HCT116 (cell line): ENCODE results near the gene CYP51A1. TPM values are rescaled to one million over a fixed set of nuclear protein-coding genes. Genes with fewer than 3 reads are reported as not detected.

Experiments
- ATAC-seq: fragments of 200-7000 bp; cut with Tn5 transposase; 2 replicates; pipeline ENCODE4 v1.9.1; 2020; ENCODE audit warnings: mild to moderate bottlenecking, moderate library complexity
- BruUV-seq: library from RNA; stranded (reverse); fragments of 400-500 nt; replicated peaks from 2 replicates; lab custom pipeline; 2021; lab: Mats Ljungman, UMichigan
- CTCF ChIA-PET: fragments of 300-600 bp; sonication (Branson Sonifier 250); formaldehyde crosslinking; loops from one replicate; lab custom pipeline; 2021; ENCODE audit warnings: antibody characterized with exemption; lab: Charles Lee
- POLR2A ChIA-PET: fragments of 300-600, 350-600 bp; sonication (Branson Sonifier 250); formaldehyde crosslinking; loops from one replicate; lab custom pipeline; 2021; ENCODE audit warnings: antibody characterized with exemption; lab: Charles Lee
- RAD21 ChIA-PET, 2 experiments: fragments of 300-600 bp; sonication (Branson Sonifier 250); formaldehyde crosslinking; loops; one replicate each; lab custom pipeline; 2023; ENCODE audit warnings: low total read pairs in 2 of 2; ENCODE audit not compliant: uncharacterized antibody in 2 of 2, unreplicated experiment in 2 of 2, low non-redundant PET in 1 of 2; lab: Charles Lee
- DNase-seq: peaks from one replicate; pipeline ENCODE4 v3.0.0-alpha.2; 2010; ENCODE audit warnings: low read depth, low spot score
- H2AFZ ChIP-seq: fragments of 200-600 bp; shearing (Covaris generic), sonication (generic); 2 replicates; pipeline ENCODE4 v1.6.1; 2017; ENCODE audit warnings: low read depth, mixed run types, mixed read lengths, antibody characterized with exemption, low read length; ENCODE audit not compliant: poor library complexity, severe bottlenecking
- H3K27ac ChIP-seq: 2 replicates; pipeline ENCODE4 v1.5.1; 2012; ENCODE audit warnings: low read depth, low read length
- H3K27me3 ChIP-seq: fragments of 200-600 bp; sonication (generic); 2 replicates; pipeline ENCODE4 v1.6.1; 2016; ENCODE audit warnings: mixed run types, low read length, mixed read lengths; ENCODE audit not compliant: insufficient read depth
- H3K36me3 ChIP-seq, 2 experiments: fragments of 200-500 bp in 1 of 2; fragments of 200-600 bp in 1 of 2; sonication (Bioruptor generic) in 1 of 2; sonication (generic) in 1 of 2; 2 replicates each; pipeline versions ENCODE4 v1.5.1 to v1.6.1; 2014 to 2016; ENCODE audit warnings: low read length in 2 of 2, inconsistent platforms in 1 of 2, mixed read lengths in 1 of 2, mixed run types in 1 of 2; ENCODE audit not compliant: insufficient read depth in 2 of 2, control insufficient read depth in 1 of 2
- H3K4me1 ChIP-seq, 2 experiments: fragments of 200-600 bp in 1 of 2; sonication (generic) in 1 of 2; 2 replicates each; pipeline versions ENCODE4 v1.5.1 to v1.6.1; 2012 to 2017; ENCODE audit warnings: low read length in 2 of 2, inconsistent platforms in 1 of 2, mild to moderate bottlenecking in 1 of 2, mixed read lengths in 1 of 2, mixed run types in 1 of 2, moderate library complexity in 1 of 2; ENCODE audit not compliant: insufficient read depth in 2 of 2, control insufficient read depth in 1 of 2
- H3K4me2 ChIP-seq: fragments of 200-600 bp; sonication (generic); 2 replicates; pipeline ENCODE4 v1.6.1; 2017; ENCODE audit warnings: mixed run types, low read length, mixed read lengths
- H3K4me3 ChIP-seq, 2 experiments: fragments of 200-600 bp in 1 of 2; sonication (generic) in 1 of 2; replicated peaks in 1 of 2; 2 replicates each; pipeline ENCODE4 v1.5.1; 2011 to 2016; ENCODE audit warnings: low read length in 2 of 2, control low read depth in 1 of 2, low read depth in 1 of 2, mild to moderate bottlenecking in 1 of 2, mixed read lengths in 1 of 2, mixed run types in 1 of 2
- H3K79me2 ChIP-seq: fragments of 200-600 bp; sonication (generic); 2 replicates; pipeline ENCODE4 v1.6.1; 2017; ENCODE audit warnings: mild to moderate bottlenecking, mixed run types, low read length, moderate library complexity, mixed read lengths; ENCODE audit not compliant: insufficient read depth
- H3K9ac ChIP-seq: fragments of 200-600 bp; sonication (generic); 2 replicates; pipeline ENCODE4 v1.6.1; 2016; ENCODE audit warnings: low read length, mixed read lengths
- H3K9me2 ChIP-seq: fragments of 200-600 bp; sonication (generic), shearing (Covaris generic); 2 replicates; pipeline ENCODE4 v1.6.1; 2017; ENCODE audit warnings: mixed run types, mild to moderate bottlenecking, moderate library complexity; ENCODE audit not compliant: insufficient read depth
- H3K9me3 ChIP-seq, 2 experiments: fragments of 200-500 bp in 1 of 2; fragments of 200-600 bp in 1 of 2; sonication (Bioruptor generic) in 1 of 2; sonication (generic) in 1 of 2; 2 replicates each; pipeline ENCODE4 v1.6.1; 2014 to 2017; ENCODE audit warnings: low read length in 2 of 2, mixed read lengths in 2 of 2, inconsistent platforms in 1 of 2, low read depth in 1 of 2, mild to moderate bottlenecking in 1 of 2, mixed run types in 1 of 2, moderate library complexity in 1 of 2; ENCODE audit not compliant: control insufficient read depth in 1 of 2, insufficient read depth in 1 of 2
- H4K20me1 ChIP-seq: fragments of 200-600 bp; sonication (generic), shearing (Covaris generic); 2 replicates; pipeline ENCODE4 v1.6.1; 2017; ENCODE audit warnings: mixed run types, mild to moderate bottlenecking, moderate library complexity; ENCODE audit not compliant: insufficient read depth
- ATF3 ChIP-seq: IDR thresholded peaks from 2 replicates; pipeline ENCODE4 v1.6.1; 2012
- CBX3 ChIP-seq: IDR thresholded peaks from 2 replicates; pipeline ENCODE4 v1.6.1; 2012; ENCODE audit warnings: low read depth
- CEBPB ChIP-seq: IDR thresholded peaks from 2 replicates; pipeline ENCODE4 v1.6.1; 2012; ENCODE audit warnings: low read depth
- CTCF ChIP-seq, 3 experiments: fragments of 200-600 bp in 1 of 3; sonication (generic) in 1 of 3; IDR thresholded peaks in 2 of 3; conservative IDR thresholded peaks in 1 of 3; 2 replicates each; pipeline ENCODE4 v1.5.1; 2012 to 2017; ENCODE audit warnings: low read depth in 2 of 3, low read length in 2 of 3, antibody characterized with exemption in 1 of 3, borderline replicate concordance in 1 of 3, control low read depth in 1 of 3, mild to moderate bottlenecking in 1 of 3, mixed read lengths in 1 of 3, mixed run types in 1 of 3, moderate library complexity in 1 of 3; ENCODE audit not compliant: insufficient read depth in 1 of 3
- EGR1 ChIP-seq: IDR thresholded peaks from 2 replicates; pipeline ENCODE4 v1.6.1; 2012; ENCODE audit warnings: low read depth
- FOSL1 ChIP-seq: IDR thresholded peaks from 2 replicates; pipeline ENCODE4 v1.6.1; 2012; ENCODE audit warnings: low read depth
- JUND ChIP-seq: IDR thresholded peaks from 2 replicates; pipeline ENCODE4 v1.6.1; 2012
- MAX ChIP-seq: IDR thresholded peaks from 2 replicates; pipeline ENCODE4 v1.6.1; 2012
- POLR2A ChIP-seq: IDR thresholded peaks from 2 replicates; pipeline ENCODE4 v1.7.0; 2011; ENCODE audit warnings: borderline replicate concordance; ENCODE audit not compliant: insufficient read depth, insufficient read length; ENCODE audit errors: extremely low read depth
- POLR2AphosphoS5 ChIP-seq: IDR thresholded peaks from 2 replicates; pipeline ENCODE4 v1.6.1; 2011; ENCODE audit warnings: mild to moderate bottlenecking, low read depth, low read length, moderate library complexity
- RAD21 ChIP-seq: IDR thresholded peaks from 2 replicates; pipeline ENCODE4 v1.6.1; 2012; ENCODE audit warnings: low read depth, mild to moderate bottlenecking
- SIN3A ChIP-seq: IDR thresholded peaks from 2 replicates; pipeline ENCODE4 v1.6.1; 2012; ENCODE audit warnings: low read depth
- SP1 ChIP-seq: IDR thresholded peaks from 2 replicates; pipeline ENCODE4 v1.6.1; 2012; ENCODE audit warnings: low read depth
- SRF ChIP-seq: IDR thresholded peaks from 2 replicates; pipeline ENCODE4 v1.6.1; 2012; ENCODE audit warnings: low read depth
- YY1 ChIP-seq: IDR thresholded peaks from 2 replicates; pipeline ENCODE4 v1.6.1; 2011; ENCODE audit warnings: low read length, low read depth, moderate library complexity, mild to moderate bottlenecking; ENCODE audit not compliant: insufficient replicate concordance; ENCODE audit errors: extremely low read depth
- ZFX ChIP-seq: fragments of 450-650 bp; IDR thresholded peaks from 2 replicates; pipeline ENCODE4 v1.6.1; 2017
- intact Hi-C: fragments of 100-400 bp; cut with micrococcal nuclease; formaldehyde crosslinking; loops from 2 replicates; pipeline ENCODE4 v1.10.0; 2022
- total RNA-seq: library from RNA; stranded (reverse); gene quantifications from one replicate; pipeline ENCODE4 v1.2.1, GENCODE V29; 2021; ENCODE audit not compliant: unreplicated experiment
- TF ChIP-seq, protein P1 (sequence below): IDR thresholded peaks from 2 replicates; pipeline ENCODE4 v1.6.1; 2011; ENCODE audit warnings: mild to moderate bottlenecking, low read length, moderate library complexity; ENCODE audit not compliant: insufficient replicate concordance; ENCODE audit errors: extremely low read depth
- TF ChIP-seq, protein P2 (sequence below): IDR thresholded peaks from 2 replicates; pipeline ENCODE4 v1.6.1; 2012; ENCODE audit warnings: low read depth

CYP51A1 gene
- total RNA-seq, 1 experiment from 2014 or later, result 85.7 TPM

- Histone ChIP-seq H3K27me3 (no peaks in the 10 kb centered on the region), H3K9ac (no peak overlapping the region), H3K4me1 (no peaks in the 10 kb centered on the region), H3K9me3 (no peaks in the 10 kb centered on the region), H3K36me3 (peaks cover 9 to 24% of the 10 kb centered on the region in 2 experiments; a peak in 2 of 4 replicates), H2AFZ (no peak overlapping the region), H4K20me1 (peaks cover 8% of the 10 kb centered on the region), H3K27ac (no peak overlapping the region), H3K9me2 (no peaks in the 10 kb centered on the region), H3K4me2 (no peak overlapping the region), H3K79me2 (peaks cover 49% of the 10 kb centered on the region)
- no peak for ATAC-seq
- ChIA-PET CTCF (no interaction called here), RAD21 (no interaction called here), POLR2A (no interaction called here)
- intact Hi-C loops, result no loop called here
- no TSS peak for BruUV-seq
- DNase-seq, result no peak
- no peak for TF ChIP-seq ATF3
- no peak for TF ChIP-seq CTCF (IDR thresholded peaks at IDR 0.05 in 2 of 3, conservative IDR thresholded peaks at IDR 0.05 in 1 of 3; ENCODE audit: borderline replicate concordance in 1 of 3, insufficient read depth in 1 of 3, low read depth in 2 of 3, low read length in 2 of 3)
- TF ChIP-seq SRF, result no peak
- no peak for TF ChIP-seq SIN3A
- TF ChIP-seq, protein P1, sequence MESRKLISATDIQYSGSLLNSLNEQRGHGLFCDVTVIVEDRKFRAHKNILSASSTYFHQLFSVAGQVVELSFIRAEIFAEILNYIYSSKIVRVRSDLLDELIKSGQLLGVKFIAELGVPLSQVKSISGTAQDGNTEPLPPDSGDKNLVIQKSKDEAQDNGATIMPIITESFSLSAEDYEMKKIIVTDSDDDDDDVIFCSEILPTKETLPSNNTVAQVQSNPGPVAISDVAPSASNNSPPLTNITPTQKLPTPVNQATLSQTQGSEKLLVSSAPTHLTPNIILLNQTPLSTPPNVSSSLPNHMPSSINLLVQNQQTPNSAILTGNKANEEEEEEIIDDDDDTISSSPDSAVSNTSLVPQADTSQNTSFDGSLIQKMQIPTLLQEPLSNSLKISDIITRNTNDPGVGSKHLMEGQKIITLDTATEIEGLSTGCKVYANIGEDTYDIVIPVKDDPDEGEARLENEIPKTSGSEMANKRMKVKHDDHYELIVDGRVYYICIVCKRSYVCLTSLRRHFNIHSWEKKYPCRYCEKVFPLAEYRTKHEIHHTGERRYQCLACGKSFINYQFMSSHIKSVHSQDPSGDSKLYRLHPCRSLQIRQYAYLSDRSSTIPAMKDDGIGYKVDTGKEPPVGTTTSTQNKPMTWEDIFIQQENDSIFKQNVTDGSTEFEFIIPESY, result no peak
- no peak for TF ChIP-seq SP1
- TF ChIP-seq RAD21, result no peak
- no peak for TF ChIP-seq ZFX
- no peak for TF ChIP-seq POLR2AphosphoS5
- TF ChIP-seq CBX3, result no peak
- no peak for TF ChIP-seq CEBPB
- TF ChIP-seq YY1, result no peak
- TF ChIP-seq POLR2A, result no peak
- TF ChIP-seq FOSL1, result no peak
- TF ChIP-seq, protein P2, sequence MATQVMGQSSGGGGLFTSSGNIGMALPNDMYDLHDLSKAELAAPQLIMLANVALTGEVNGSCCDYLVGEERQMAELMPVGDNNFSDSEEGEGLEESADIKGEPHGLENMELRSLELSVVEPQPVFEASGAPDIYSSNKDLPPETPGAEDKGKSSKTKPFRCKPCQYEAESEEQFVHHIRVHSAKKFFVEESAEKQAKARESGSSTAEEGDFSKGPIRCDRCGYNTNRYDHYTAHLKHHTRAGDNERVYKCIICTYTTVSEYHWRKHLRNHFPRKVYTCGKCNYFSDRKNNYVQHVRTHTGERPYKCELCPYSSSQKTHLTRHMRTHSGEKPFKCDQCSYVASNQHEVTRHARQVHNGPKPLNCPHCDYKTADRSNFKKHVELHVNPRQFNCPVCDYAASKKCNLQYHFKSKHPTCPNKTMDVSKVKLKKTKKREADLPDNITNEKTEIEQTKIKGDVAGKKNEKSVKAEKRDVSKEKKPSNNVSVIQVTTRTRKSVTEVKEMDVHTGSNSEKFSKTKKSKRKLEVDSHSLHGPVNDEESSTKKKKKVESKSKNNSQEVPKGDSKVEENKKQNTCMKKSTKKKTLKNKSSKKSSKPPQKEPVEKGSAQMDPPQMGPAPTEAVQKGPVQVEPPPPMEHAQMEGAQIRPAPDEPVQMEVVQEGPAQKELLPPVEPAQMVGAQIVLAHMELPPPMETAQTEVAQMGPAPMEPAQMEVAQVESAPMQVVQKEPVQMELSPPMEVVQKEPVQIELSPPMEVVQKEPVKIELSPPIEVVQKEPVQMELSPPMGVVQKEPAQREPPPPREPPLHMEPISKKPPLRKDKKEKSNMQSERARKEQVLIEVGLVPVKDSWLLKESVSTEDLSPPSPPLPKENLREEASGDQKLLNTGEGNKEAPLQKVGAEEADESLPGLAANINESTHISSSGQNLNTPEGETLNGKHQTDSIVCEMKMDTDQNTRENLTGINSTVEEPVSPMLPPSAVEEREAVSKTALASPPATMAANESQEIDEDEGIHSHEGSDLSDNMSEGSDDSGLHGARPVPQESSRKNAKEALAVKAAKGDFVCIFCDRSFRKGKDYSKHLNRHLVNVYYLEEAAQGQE, result no peak
- no peak for TF ChIP-seq JUND
- no peak for TF ChIP-seq MAX
- no peak for TF ChIP-seq EGR1
- TF ChIP-seq, all 23 proteins: peak for 0
- no peak overlapping the region for H3K4me3 ChIP-seq
Observed at GRCh38 chr7:92115821-92116220, 18.5 kb downstream of the CYP51A1 start.
